Measurements from ENCODE around the gene OXGR1. TPM values are rescaled to one million over a fixed set of nuclear protein-coding genes. Genes with fewer than 3 reads are reported as not detected.

Gene OXGR1
- total and polyA plus RNA-seq, 9 of the 15 experiments (the other 6 are each of a cell fraction or from before 2014, with no cell fraction given), result 0.03 TPM; not detected in 8

GRCh38 chr13:96982672-96983071 is 11.6 kb downstream of the OXGR1 start:
- no peaks in the 10 kb centered on the region for H3K36me3 ChIP-seq (ENCODE audit: control insufficient read depth, insufficient read depth, low read length)
- no peaks in the 10 kb centered on the region for H4K20me1 ChIP-seq (replicated peaks; ENCODE audit: control insufficient read depth, insufficient read depth, low read length)
- H3K4me2 ChIP-seq (ENCODE audit: insufficient read depth, low read length), result no peak overlapping the region
- FAIRE-seq (no peak), ATAC-seq (no peak), DNase-seq (ENCODE audit: extremely low read depth in 1 of 4, low spot score in 3 of 4) (no peak)
- in situ Hi-C loops (cut with MboI) (no loop called here), intact Hi-C loops (cut with micrococcal nuclease) (no loop called here)
- BruUV-seq (replicated peaks), result no TSS peak
- H3K27me3 ChIP-seq (ENCODE audit: control insufficient read depth in 2 of 2, insufficient read depth in 2 of 2, low read length in 2 of 2), result peaks cover 3 to 5% of the 10 kb centered on the region in 2 experiments; a peak in 2 of 5 replicates
- no peak overlapping the region for H2AFZ ChIP-seq (ENCODE audit: low read depth, low read length)
- H3K27ac ChIP-seq (ENCODE audit: extremely low read depth, low read depth, low read length), result no peak overlapping the region
- no peak overlapping the region for H3K4me3 ChIP-seq
- no peaks in the 10 kb centered on the region for H3K4me1 ChIP-seq (replicated peaks in 1 of 2; ENCODE audit: control insufficient read depth in 2 of 2, insufficient read depth in 2 of 2, low read length in 2 of 2)
- ChIA-PET CTCF (ENCODE audit: low intra/inter-chr PET ratio) (interaction anchor here (0.6 kb wide), 1 partner anchor 160 kb away, joined by 3 read pairs; no protein-coding TSS in a partner anchor), POLR2A (no interaction called here)
- 0% methylated on average over 2 of the region's 2 CpGs for WGBS (ENCODE audit: insufficient coverage, low coverage, missing lambda C conversion rate)
- H3K9me3 ChIP-seq (replicated peaks; ENCODE audit: control insufficient read depth, insufficient read depth, low read depth, low read length), result no peaks in the 10 kb centered on the region
- TF ChIP-seq CXXC5 (CRISPR knock-in tag; IDR thresholded peaks at IDR 0.05) (no peak), THAP7 (CRISPR knock-in tag; IDR thresholded peaks at IDR 0.05) (no peak), RBM39 (optimal IDR thresholded peaks at IDR 0.05; ENCODE audit: low read depth, low read length) (no peak), GABPB1 (CRISPR knock-in tag; IDR thresholded peaks at IDR 0.05) (no peak), ZNF75A (CRISPR knock-in tag; IDR thresholded peaks at IDR 0.05) (no peak), ZNF197 (CRISPR knock-in tag; IDR thresholded peaks at IDR 0.05; ENCODE audit: low read depth) (no peak), XRCC5 (IDR thresholded peaks at IDR 0.05; ENCODE audit: low read depth, low read length) (no peak), UBTF (IDR thresholded peaks at IDR 0.05; ENCODE audit: borderline replicate concordance in 1 of 2, low read depth in 2 of 2, low read length in 2 of 2) (no peak), ZNF444 (CRISPR knock-in tag; IDR thresholded peaks at IDR 0.05) (no peak), MEIS2 (IDR thresholded peaks at IDR 0.05; ENCODE audit: partially characterized antibody) (no peak), DNMT1 (IDR thresholded peaks at IDR 0.05) (no peak), HOXB6 (CRISPR knock-in tag; IDR thresholded peaks at IDR 0.05; ENCODE audit: borderline replicate concordance) (no peak)
- TF ChIP-seq, protein P1, sequence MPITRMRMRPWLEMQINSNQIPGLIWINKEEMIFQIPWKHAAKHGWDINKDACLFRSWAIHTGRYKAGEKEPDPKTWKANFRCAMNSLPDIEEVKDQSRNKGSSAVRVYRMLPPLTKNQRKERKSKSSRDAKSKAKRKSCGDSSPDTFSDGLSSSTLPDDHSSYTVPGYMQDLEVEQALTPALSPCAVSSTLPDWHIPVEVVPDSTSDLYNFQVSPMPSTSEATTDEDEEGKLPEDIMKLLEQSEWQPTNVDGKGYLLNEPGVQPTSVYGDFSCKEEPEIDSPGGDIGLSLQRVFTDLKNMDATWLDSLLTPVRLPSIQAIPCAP (CRISPR knock-in tag; IDR thresholded peaks at IDR 0.05; ENCODE audit: borderline replicate concordance), result no peak
- TF ChIP-seq, protein P2, sequence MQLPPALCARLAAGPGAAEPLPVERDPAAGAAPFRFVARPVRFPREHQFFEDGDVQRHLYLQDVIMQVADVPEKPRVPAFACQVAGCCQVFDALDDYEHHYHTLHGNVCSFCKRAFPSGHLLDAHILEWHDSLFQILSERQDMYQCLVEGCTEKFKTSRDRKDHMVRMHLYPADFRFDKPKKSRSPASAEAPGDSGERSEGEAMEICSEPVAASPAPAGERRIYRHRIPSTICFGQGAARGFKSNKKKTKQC (CRISPR knock-in tag; IDR thresholded peaks at IDR 0.05), result no peak
- TF ChIP-seq, protein P3, sequence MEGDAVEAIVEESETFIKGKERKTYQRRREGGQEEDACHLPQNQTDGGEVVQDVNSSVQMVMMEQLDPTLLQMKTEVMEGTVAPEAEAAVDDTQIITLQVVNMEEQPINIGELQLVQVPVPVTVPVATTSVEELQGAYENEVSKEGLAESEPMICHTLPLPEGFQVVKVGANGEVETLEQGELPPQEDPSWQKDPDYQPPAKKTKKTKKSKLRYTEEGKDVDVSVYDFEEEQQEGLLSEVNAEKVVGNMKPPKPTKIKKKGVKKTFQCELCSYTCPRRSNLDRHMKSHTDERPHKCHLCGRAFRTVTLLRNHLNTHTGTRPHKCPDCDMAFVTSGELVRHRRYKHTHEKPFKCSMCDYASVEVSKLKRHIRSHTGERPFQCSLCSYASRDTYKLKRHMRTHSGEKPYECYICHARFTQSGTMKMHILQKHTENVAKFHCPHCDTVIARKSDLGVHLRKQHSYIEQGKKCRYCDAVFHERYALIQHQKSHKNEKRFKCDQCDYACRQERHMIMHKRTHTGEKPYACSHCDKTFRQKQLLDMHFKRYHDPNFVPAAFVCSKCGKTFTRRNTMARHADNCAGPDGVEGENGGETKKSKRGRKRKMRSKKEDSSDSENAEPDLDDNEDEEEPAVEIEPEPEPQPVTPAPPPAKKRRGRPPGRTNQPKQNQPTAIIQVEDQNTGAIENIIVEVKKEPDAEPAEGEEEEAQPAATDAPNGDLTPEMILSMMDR (IDR thresholded peaks at IDR 0.05 in 2 of 3, conservative IDR thresholded peaks at IDR 0.05 in 1 of 3; ENCODE audit: insufficient read depth in 2 of 3, low read depth in 1 of 3, low read length in 3 of 3), result no peak
- no peaks in the 10 kb centered on the region for H3K79me2 ChIP-seq (ENCODE audit: control insufficient read depth, insufficient read depth, low read length)
- H3K9ac ChIP-seq (ENCODE audit: insufficient read depth in 1 of 2, low read depth in 2 of 2, low read length in 2 of 2), result no peak overlapping the region
- no peaks in the 10 kb centered on the region for H3K9me1 ChIP-seq (ENCODE audit: control insufficient read depth, insufficient read depth, low read length)

Data from K562 (cell line).